Measurements from ENCODE around the gene SMIM20.

SMIM20 gene

GRCh38 chr4:25928379-25929297 lies 14.6 kb downstream of the SMIM20 start:
- DNase-seq = no peak

DNA sequence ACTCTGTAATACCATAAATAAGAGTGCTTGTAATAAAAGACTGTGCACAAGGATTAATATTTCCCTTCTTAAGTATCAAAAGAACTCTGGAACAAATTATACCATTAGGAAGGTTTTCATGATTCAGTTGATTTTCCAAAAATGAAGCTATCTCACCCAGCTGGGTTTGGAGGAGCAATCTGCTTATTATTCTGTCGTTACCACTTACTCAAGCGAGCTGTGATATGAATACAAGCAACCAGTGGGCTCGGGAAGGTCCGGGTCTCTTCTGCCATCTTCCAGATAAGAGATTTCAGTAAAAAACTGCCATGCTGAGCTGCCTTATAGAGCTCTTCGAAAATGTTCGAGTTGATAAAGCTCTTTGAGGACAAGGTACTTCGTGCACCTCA lies 15.3 kb downstream of the SMIM20 start:
- DNase-seq = no peak

DNA sequence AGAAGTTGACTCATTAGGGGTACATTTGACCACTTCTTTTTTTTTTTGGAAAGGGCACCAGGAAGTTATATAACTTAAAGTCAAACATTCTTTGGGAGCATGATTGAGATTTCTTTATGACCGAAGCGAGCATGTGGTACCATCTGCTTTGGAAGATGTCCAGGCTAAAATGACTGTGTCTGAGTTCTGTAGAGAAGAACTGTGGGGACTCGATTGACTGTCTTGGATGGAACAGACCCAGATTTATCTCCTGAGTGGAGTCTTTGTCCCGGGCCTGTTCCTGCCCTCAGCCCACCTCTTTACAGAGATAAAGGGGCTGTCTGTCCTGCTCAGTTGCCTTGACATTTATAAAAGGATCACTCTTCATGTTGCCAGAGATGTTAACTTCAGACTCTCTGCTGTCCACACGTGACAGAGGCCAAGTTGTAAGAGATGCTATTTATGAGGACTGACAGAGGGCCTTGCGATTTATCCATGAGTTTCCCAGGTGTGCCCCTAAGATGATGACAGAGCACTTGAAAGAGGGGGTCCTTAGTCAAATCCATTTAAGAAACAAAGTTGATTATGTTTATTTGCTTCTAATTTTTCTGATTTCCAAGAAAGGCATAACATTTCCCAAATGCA lies 16.8 kb downstream of the SMIM20 start:
- no peak for DNase-seq

- DNase-seq = no peak
Measured at GRCh38 chr4:25936696-25937095, 22.7 kb downstream of the SMIM20 start.

DNA sequence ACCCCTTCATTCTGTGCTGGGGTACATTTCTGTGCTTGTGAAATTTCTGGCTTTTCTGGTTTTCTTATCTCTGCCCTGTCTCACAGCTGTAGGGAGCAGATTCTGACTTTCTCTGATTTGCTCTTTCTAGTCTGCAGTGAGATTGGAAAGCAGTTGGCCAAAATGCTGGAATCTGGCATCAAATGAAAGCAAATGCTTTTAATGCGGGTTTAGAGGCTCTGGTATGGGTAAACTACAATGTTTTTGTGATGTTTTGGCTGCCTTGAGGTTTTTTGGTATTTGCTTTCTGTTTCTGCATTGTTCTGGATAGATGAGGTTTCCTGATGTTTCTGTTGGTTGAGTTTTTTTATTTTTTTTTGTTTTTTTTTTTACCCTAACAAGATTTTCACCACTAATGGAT lies 23.8 kb downstream of the SMIM20 start:
- DNase-seq = no peak

DNA sequence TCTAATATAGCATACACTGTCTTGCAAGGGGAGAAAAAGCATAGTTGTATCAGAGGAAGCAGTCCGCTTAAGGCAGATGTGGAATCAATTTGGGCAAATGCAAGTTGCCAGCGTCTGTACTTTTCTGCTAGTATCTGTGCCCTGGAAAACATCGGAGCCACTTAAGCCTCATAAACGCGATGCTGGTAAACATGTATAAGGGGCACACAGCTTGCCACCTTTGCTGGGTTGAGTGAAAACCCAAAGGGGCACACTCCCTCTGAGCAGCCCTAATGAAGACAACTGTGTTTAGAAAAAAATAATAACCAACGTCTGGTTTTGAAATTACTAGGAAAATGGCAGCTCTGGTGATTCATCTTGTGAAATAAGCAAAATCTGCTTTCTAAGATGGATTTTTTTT lies 24.3 kb downstream of the SMIM20 start:
- DNase-seq = no peak

GRCh38 chr4:25938787-25939186 lies 24.8 kb downstream of the SMIM20 start:
- DNase-seq = no peak

GRCh38 chr4:25939330-25939729 lies 25.3 kb downstream of the SMIM20 start:
- DNase-seq = no peak

DNA sequence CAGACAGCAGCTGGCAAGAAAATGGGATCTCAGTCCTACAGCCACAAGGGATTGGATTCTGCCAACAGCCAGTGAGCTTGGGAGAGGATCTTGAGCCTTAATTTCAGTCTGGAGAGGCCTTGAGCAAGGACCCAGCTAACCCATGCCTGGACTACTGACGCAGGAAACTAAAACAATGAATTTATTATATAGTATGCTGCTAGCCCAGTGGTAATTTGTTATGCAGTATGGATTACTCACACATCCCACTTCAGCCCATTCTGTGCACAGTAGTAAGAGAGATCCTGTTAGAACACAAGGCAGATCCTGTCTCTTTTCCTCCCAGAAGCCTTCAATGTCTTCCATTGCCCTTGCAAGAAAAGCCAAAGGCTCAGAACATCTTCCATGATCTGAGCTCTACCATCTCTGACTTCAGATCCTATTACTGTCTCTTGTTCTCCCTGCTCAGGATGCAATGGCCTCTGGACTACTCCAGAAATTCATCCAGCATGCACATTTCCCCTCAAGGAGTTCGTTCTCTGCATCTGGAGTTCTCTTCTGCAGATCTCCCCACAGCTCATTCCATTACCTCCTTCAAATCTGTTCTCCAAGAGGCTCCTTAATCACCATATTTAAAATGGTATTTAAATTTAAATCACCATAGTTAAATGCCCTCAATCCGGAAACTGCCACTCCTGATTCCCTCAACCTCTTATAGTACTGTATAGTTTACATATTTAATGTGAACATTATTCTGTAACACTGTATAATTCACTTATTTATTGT lies 27.6 kb downstream of the SMIM20 start:
- DNase-seq = no peak

DNA sequence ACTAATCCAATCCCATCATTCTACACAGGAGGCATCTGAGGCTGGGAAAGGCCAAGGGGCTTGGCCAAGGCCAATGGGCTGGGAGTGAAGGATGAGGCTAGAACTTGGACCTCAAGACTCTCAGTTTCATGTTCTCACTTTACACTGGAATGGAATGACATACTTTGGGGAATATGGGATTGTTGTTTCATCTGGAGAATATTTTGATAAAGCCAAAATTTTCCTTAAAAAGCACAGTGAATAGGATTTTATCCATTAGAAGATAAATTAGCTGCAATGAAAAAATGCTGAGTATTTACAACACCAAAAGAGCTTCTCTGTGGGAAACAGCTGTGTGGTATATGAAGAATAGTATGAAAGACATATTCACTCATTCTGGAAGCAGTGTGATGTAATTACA lies 29.3 kb downstream of the SMIM20 start:
- no peak for DNase-seq

DNA sequence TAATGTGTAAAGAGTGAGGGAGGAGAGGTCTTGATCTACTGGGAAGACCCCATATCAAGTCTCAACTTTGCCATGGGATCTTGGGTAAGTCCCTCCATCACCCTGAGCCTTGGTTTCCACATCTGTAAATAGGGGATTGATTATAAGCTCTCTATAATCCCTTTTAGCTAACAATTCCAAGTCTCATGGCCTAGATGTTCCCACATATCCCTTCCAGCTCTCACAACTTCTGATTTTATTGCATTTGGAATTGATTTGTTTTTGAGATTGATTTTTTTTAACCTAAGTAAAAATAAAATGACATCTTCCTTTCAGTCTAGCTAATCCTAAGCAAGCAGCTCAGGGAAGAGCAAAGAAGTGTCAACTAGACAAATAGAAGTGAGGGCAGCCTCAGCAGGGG lies 29.8 kb downstream of the SMIM20 start:
- DNase-seq = no peak

DNA sequence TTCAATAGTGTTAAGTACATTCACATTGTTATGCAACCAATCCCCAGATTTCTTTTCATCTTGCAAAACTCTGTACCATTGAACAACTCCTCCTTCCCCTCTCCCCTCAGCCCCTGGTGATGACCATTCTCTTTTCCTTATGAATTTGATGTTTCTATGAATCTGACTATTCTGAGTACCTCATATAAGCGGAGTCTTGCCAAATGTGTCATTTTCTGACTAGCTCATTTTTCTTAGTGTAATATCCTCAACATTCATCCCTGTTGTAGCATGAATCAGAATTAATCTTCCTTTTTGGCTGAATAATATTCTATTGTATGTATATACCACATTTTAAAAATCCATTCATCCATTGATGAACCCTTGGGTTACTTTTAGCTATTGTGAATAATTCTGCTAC lies 34.0 kb downstream of the SMIM20 start:
- no peak for DNase-seq

GRCh38 chr4:25949173-25949748 lies 35.2 kb downstream of the SMIM20 start:
- no peak for DNase-seq

- DNase-seq = no peak
Measured at GRCh38 chr4:25949994-25950393, 36.0 kb downstream of the SMIM20 start.

DNA sequence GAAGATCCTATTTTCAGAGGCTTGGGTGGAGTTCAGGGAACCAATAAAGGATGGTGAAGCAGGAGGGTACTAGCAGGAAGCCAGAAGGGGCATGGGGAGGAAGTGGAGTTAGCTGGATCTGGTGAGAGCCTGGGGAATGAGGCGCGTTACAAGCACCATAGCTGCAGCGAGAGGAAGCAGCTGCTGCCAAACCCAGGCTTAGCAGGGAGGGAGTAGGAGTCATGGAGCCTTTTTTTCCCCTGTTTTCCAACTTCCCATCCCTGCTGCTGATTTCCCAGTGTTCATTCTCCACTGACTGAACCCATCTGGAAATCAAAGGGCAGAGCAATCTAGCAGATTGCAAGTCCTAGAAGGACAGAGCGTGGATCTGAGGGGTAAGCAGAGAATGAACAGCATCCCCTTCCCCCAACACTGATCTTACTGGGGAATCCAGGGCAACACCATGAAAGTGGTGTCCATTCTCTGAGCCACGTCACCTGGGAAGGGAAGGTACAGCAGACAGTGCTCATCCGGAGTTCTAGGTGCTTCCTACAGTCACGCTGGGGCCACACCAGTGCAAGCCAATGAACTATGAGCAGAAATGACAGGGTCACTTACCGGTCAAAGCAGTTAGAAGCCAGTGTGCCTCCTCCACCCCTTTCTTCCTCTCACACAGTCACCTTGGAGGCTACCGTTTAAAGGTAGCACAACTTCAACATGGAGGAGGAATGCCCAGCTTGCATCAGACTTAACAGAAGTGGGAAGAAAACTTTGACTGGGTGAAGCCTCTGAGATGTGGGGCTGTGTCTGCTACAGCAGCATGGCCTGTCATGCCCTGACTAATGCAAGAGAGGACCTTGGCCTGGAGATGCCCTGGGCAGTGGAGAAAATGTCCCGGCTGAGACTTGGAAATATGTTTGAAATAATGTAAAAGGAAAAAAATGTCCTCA lies 36.7 kb downstream of the SMIM20 start:
- DNase-seq = no peak

- no peak for DNase-seq
Measured at GRCh38 chr4:25951390-25951952, 37.5 kb downstream of the SMIM20 start.

DNA sequence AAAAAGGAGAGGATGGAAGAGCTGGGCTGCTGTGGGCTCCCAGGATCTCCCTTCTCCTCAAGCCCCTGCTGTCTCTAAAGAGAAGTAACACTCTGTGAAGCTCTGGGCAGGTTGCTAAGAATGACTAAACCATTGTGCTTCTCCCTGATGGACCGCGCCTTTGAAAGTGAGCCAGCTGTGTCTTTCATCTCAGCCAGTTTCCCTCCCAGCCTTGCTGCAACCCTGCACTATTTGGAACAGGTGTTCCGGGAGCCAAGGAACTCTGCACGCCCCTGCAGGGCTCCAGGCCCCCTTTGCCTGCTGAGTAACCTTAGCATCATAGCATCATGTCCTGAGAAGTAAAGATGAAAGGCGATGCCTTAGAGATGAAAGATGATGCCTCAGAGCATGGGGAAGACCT lies 39.7 kb downstream of the SMIM20 start:
- no peak for DNase-seq

- DNase-seq = no peak
Measured at GRCh38 chr4:25954293-25954904, 40.4 kb downstream of the SMIM20 start.

DNA sequence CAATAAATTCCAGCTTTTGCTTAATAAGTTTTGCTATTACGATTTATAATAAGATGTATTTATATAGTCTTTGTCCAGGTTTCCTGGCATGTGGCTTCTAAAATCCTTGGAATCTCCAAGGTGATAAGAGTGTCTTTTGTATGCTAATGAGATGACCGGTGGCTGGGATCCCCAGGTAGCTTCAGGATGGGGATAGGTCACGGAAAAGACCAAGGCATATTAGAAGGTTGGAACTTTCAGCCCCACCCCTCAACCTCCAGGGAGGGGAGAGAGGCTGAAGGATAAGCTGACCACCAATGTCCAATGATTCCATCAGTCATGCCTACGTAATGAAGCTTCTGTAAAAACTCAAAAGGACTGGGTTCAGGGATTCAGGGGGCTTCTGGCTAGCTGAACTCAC lies 41.7 kb downstream of the SMIM20 start:
- no peak for DNase-seq

DNA sequence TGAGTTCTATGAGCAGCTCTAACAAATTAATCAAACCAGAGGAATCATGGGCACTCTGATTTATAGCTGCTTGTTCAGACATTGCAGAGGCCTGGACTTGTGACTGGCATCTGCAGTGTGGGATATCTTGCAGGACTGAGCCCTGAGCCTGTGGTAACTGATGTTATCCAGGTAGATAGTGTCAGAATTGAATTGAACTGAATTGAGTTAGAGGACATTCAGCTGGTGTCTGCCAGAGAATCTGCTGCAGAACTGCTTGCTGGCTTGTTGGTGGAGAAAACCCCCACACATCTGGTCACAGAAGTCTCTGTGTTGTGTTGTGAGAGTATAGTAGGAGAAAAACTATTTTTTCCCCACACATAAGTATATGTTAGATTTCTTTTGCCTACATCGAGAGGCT lies 42.2 kb downstream of the SMIM20 start:
- no peak for DNase-seq

DNA sequence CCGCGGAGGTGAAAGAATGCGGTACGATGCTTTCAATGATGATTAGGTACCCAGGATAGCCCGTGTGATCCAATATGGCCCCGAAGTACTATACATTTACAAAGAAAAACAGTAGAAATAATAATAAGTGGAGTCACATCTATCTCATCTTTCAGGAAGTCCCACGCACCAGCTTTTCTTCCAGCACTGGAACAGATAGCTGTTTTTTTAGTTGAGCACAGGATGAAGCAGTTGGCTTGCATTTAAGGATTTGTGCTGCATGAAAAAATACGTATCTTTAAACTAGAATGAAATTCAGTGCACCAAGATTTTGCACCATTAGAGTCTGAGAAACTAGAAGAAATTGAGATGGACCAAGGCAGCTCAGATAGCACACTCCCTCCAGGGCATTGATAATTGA lies 44.1 kb downstream of the SMIM20 start:
- DNase-seq = no peak
